LNCaP clone FGC (cell line): ENCODE data around the gene CLN6.

Experiments used
- DNase-seq: peaks from one replicate; pipeline ENCODE4 v3.0.0-alpha.2; 2011; ENCODE audit warnings: low read depth
- H3K4me3 ChIP-seq: 2 replicates; pipeline ENCODE4 v1.5.1; 2011; ENCODE audit warnings: mild to moderate bottlenecking, low read depth, low read length, control low read depth
- CTCF ChIP-seq: IDR thresholded peaks from 2 replicates; pipeline ENCODE4 v1.5.1; 2012; ENCODE audit warnings: mild to moderate bottlenecking; ENCODE audit not compliant: control insufficient read depth, insufficient read depth; ENCODE audit errors: extremely low read depth

CLN6 gene

GRCh38 chr15:68229386-68230156 is at the start of gene CLN6:
TSS of gene CLN6 (minus strand) at chr15:68229728. CDS start at chr15:68229584, 144 bp downstream.
- peak within 1 kb of the TSS; percentile 89 for H3K4me3 ChIP-seq
- DNase-seq = peak; percentile 30
- TF ChIP-seq CTCF = no peak

DNA sequence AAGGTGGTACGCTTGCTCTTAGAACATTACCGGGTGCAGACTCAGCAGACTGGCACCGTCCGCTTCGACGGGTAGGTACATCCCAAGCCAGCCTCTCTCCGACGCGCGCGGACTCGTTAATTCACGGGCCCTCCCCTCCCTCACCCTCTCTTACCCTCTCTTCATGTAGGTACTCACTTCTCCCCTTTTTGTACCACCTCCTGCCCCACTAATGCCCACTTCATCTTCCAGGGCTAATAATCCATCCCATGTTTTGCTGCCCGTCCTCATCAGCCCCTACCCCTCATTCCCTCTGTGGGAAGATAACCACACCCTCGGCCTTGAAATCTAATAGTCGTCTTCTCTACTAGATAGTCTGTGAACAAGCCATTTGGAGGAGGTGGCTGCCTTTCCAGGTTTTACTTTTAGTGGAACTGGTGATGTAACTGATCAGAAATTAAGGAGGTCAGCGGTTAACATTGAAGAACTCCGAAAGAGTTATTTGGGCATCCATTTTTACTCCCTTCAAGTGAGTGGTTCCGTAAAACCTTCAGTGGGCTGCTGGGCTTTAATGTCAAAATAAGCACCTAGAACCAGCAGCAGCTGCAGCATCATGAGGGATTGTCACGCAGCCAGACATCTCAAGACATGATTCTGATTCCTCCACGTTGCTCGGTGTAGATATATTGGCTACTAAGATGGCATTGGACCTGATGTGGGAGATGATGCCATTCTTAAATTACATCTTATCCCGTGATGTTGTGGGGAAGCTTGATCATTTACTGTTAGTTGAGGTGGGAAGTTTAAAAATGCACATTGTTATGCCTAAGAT is 49.3 kb upstream of the CLN6 start:
- no peak for TF ChIP-seq CTCF
- DNase-seq = no peak
- peak overlapping the region; percentile 89 for H3K4me3 ChIP-seq

GRCh38 chr15:68278345-68278594 is 48.7 kb upstream of the CLN6 start:
- TF ChIP-seq CTCF = peak; percentile 35
- peak overlapping the region; percentile 89 for H3K4me3 ChIP-seq
- DNase-seq = no peak

DNA sequence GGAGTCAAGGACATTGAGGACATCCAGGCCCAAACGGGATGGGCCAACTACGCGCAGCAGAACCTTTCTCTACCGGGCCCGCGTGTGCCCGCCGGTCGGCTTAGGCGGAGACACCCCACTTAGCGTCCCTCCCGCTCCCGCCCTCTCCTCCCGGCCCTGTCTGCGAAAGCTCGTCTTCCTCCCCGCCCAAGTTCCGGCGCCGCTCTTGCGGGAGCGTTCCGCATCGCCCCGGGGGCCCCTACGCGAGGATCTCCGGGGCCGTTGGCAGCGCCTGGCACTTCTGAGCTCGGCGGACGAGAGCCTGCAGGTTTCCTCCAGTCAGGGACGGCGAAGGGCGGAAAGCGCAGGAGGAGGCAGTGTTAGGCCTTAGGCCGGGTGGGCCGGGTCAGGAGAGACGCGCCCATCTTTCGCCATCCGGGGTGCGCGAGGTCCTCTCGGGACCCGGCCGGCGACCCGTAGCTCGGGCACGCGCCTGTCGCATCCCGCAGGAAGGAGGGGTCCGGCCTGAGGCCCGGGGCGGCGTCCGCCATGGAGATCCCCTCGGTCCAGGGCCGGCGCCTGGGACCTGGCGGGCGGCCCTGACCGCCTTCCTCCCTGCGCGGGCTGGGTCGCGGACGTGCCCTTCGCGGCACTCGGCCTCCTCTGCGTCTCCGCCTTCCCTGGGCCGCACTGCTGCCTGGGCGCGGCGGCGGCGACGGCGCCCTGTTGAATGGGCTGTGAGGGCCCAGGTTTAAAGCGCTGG is 48.2 kb upstream of the CLN6 start, which contains the start of gene FEM1B:
FEM1B (plus strand) TSS at position 143 of the 742 bp plus-strand sequence. CDS start 673 bp downstream, outside the sequence.
- H3K4me3 ChIP-seq = peak within 1 kb of the TSS; percentile 89
- DNase-seq = peak; percentile 69
- TF ChIP-seq CTCF = no peak

DNA sequence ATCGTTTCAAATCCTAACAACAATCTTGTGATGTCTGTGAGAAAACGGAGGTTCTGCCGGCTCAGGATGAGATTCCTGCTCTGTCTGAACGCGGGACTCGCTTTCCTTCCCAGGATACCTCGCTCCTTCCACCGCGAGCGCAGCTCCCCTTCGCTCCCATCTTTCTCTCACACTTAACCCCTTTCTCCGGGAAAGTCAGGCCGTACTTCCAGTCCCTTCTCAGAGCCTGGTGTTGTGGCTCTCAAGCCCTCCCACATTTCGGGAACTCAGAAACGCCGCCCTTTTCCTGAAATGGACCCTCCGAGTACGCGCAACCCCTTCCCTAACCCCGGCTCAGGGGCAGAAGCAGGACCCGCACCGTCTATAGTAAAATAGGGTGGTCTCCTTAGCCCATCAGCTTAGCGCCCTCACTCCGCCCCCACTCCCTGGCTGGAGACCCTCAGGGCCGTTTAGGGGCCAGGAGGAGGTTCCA is 47.6 kb upstream of the CLN6 start:
- no peak for DNase-seq
- peak overlapping the region; percentile 89 for H3K4me3 ChIP-seq
- TF ChIP-seq CTCF = no peak

DNA sequence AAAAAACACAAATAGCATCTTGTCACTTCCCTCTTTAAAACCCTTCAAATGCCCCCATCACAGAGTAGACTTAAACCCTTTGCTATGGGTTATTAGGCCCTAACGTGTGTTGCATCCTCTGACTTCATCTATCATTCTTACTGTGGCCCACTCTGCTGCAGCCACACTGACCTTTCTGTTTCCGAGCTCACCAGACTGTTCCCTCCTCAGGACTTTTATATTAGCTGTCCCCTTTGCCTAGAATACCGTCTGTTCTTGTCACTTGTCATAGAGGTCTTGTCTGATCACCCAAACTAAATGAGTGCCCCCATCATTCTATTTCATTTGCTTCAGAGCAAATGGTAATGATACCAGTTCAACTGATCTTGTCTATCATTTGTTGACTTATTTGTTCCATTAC is 47.1 kb upstream of the CLN6 start:
- H3K4me3 ChIP-seq = peak overlapping the region; percentile 89
- DNase-seq = no peak
- TF ChIP-seq CTCF = no peak
